Kidney (tissue), 14 donors: Measurements from ENCODE around the gene CLCN2. TPM values are rescaled to one million over a fixed set of nuclear protein-coding genes. Genes with fewer than 3 reads are reported as not detected.

ENCODE experiments used
- DNase-seq, 5 donors: peaks; one replicate each; pipeline ENCODE4 v3.0.0-alpha.2; 2013 to 2020
- FAIRE-seq: peaks from 2 replicates; lab custom pipeline; 2012; peaks lifted over from hg19 to GRCh38; lab: Jason Lieb, UNC
- H3K27ac ChIP-seq, 2 donors: one replicate each; pipeline ENCODE4 v1.7.0; 2013; ENCODE audit warnings: low read depth in 2 of 2, low read length in 2 of 2, inconsistent platforms in 1 of 2
- H3K27me3 ChIP-seq: one replicate; pipeline ENCODE4 v1.7.1; 2013; ENCODE audit warnings: low read length, inconsistent platforms; ENCODE audit not compliant: control insufficient read depth, insufficient read depth
- H3K36me3 ChIP-seq, 3 donors: one replicate each; pipeline versions ENCODE4 v1.7.0 to v1.7.1; 2013; ENCODE audit warnings: low read length in 3 of 3, control low read depth in 1 of 3, inconsistent platforms in 1 of 3; ENCODE audit not compliant: insufficient read depth in 3 of 3, control insufficient read depth in 2 of 3
- H3K4me1 ChIP-seq, 3 donors: one replicate each; pipeline versions ENCODE4 v1.7.0 to v1.7.1; 2013; ENCODE audit warnings: low read length in 3 of 3, inconsistent platforms in 1 of 3, low read depth in 1 of 3; ENCODE audit not compliant: control insufficient read depth in 2 of 3, insufficient read depth in 2 of 3
- H3K4me3 ChIP-seq, 3 donors: one replicate each; pipeline versions ENCODE4 v1.7.0 to v1.8.1; 2013; ENCODE audit warnings: low read length in 3 of 3, control low read depth in 1 of 3, inconsistent platforms in 1 of 3
- H3K9ac ChIP-seq, 3 donors: one replicate each; pipeline versions ENCODE4 v1.7.0 to v1.7.1; 2013; ENCODE audit warnings: low read length in 3 of 3, control low read depth in 1 of 3, inconsistent platforms in 1 of 3
- H3K9me3 ChIP-seq, 3 donors: one replicate each; pipeline versions ENCODE4 v1.7.0 to v1.7.1; 2013; ENCODE audit warnings: low read length in 3 of 3, control low read depth in 1 of 3, inconsistent platforms in 1 of 3; ENCODE audit not compliant: control insufficient read depth in 2 of 3, insufficient read depth in 1 of 3
- intact Hi-C: fragments of 100-400 bp; cut with DNase I; formaldehyde crosslinking; loops from one replicate; pipeline ENCODE4 v1.11.1; 2022
- polyA plus RNA-seq: library from polyadenylated mRNA; stranded (reverse); fragments of 350-450 nt; fragmentation: Illumina TruSeq; extraction: RNeasy Lipid Tissue Mini Kit (QIAGEN cat#74804); gene quantifications from one replicate; pipeline ENCODE4 v1.2.3, GENCODE V29; 2014; ENCODE audit warnings: low read depth, low replicate concordance; ENCODE audit not compliant: insufficient read depth
- total RNA-seq: library from RNA; stranded (reverse); fragmentation: NEBNext Ultra II Directional; extraction: Animal tissue kit (Norgen Biotek cat#: 25700); gene quantifications from one replicate; pipeline ENCODE4 v1.2.1, GENCODE V29; 2021
- TF ChIP-seq, protein P1 (sequence below): IDR thresholded peaks from 3 replicates; pipeline ENCODE4 v1.5.1; 2012; ENCODE audit warnings: mild to moderate bottlenecking, moderate library complexity, borderline replicate concordance; ENCODE audit not compliant: insufficient read depth; ENCODE audit errors: extremely low read depth
- donor health status: control.
- donor health status: control.
- donor health status: control.
- donor health status: control.
- donor health status: control.
- donor health status: DM: yes; HTN: yes; CAD: no.
- donor health status: Normal renal cell carcinoma (clear cell type).

Gene CLCN2
- total and polyA plus RNA-seq, 2 donors from 2014 or later, result 6.4 to 10.4 TPM

- intact Hi-C loops, result no loop called here
- H3K9ac ChIP-seq, result no peak overlapping the region
- peaks cover 0 to 8% (median 4%) of the 10 kb centered on the region in 3 donors for H3K4me1 ChIP-seq
- H3K27ac ChIP-seq, result no peak overlapping the region
- H3K27me3 ChIP-seq, result no peaks in the 10 kb centered on the region
- TF ChIP-seq, protein P1, sequence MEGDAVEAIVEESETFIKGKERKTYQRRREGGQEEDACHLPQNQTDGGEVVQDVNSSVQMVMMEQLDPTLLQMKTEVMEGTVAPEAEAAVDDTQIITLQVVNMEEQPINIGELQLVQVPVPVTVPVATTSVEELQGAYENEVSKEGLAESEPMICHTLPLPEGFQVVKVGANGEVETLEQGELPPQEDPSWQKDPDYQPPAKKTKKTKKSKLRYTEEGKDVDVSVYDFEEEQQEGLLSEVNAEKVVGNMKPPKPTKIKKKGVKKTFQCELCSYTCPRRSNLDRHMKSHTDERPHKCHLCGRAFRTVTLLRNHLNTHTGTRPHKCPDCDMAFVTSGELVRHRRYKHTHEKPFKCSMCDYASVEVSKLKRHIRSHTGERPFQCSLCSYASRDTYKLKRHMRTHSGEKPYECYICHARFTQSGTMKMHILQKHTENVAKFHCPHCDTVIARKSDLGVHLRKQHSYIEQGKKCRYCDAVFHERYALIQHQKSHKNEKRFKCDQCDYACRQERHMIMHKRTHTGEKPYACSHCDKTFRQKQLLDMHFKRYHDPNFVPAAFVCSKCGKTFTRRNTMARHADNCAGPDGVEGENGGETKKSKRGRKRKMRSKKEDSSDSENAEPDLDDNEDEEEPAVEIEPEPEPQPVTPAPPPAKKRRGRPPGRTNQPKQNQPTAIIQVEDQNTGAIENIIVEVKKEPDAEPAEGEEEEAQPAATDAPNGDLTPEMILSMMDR, result no peak
- no peak overlapping the region for H3K4me3 ChIP-seq
- no peak for DNase-seq
- FAIRE-seq, result no peak
- H3K9me3 ChIP-seq, result no peaks in the 10 kb centered on the region
- H3K36me3 ChIP-seq, result no peaks in the 10 kb centered on the region
Observed at GRCh38 chr3:184348057-184348382, 13.4 kb downstream of the CLCN2 start.

DNA sequence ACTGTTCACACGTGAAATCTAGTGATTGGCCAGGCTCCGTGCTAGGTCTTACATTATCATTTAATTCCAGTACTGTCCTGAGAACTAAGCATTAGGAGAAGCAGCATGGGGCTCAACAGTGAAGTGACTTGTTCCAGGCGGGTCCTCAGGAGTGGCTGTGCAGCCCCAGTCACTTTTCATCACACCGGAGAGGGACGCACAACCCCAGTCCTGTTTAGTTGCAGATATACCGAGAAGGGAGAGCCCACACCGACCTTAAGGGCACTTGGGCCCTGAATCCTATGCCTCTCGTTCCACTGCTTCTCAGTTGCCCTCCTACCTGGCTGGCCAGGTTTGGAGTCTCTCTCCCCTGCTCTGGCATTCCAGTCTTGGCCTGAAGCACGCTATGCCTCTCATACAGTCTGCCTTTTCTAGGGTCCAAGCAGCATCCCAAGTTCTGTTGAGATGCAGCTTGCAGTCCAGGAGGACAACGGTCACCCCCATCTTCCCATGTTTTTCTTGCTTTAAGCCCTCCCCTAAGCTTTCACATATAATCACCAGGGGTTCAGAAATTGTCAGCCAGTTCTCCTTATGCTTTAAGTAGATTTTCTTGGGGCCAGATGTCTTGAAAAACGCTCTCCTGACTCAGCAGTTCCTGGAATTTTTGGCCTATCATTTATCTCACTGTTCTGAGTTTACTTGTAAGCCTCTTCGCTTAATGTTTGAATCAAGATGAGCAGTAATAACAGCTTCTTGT lies 13.9 kb downstream of the CLCN2 start:
- peaks cover 0 to 8% (median 4%) of the 10 kb centered on the region in 3 donors for H3K4me1 ChIP-seq
- H3K9me3 ChIP-seq, result no peaks in the 10 kb centered on the region
- H3K4me3 ChIP-seq, result no peak overlapping the region
- no peak for FAIRE-seq
- TF ChIP-seq, protein P1, result no peak
- intact Hi-C loops, result no loop called here
- H3K27me3 ChIP-seq, result no peaks in the 10 kb centered on the region
- no peak overlapping the region for H3K27ac ChIP-seq
- peaks cover 1 to 5% (median 4%) of the 10 kb centered on the region in 3 donors for H3K36me3 ChIP-seq
- H3K9ac ChIP-seq, result no peak overlapping the region
- no peak for DNase-seq

GRCh38 chr3:184346480-184347190 lies 14.8 kb downstream of the CLCN2 start:
- no peak for FAIRE-seq
- no peaks in the 10 kb centered on the region for H3K27me3 ChIP-seq
- DNase-seq, result peak in 1 of 5 donors; percentile 72
- peaks cover 2 to 6% (median 6%) of the 10 kb centered on the region in 3 donors for H3K36me3 ChIP-seq
- H3K4me1 ChIP-seq, result peaks cover 0 to 8% (median 4%) of the 10 kb centered on the region in 3 donors
- no peak overlapping the region for H3K27ac ChIP-seq
- H3K4me3 ChIP-seq, result no peak overlapping the region
- no peak overlapping the region for H3K9ac ChIP-seq
- TF ChIP-seq, protein P1, result no peak
- H3K9me3 ChIP-seq, result no peaks in the 10 kb centered on the region
- intact Hi-C loops, result no loop called here
